SK-N-SH (cell line): ENCODE data around the gene PCMT1. TPM values are rescaled to one million over a fixed set of nuclear protein-coding genes. Genes with fewer than 3 reads are reported as not detected.

Experiments used
- CTCF ChIA-PET: fragments of 300-600, 350-600 bp; formaldehyde crosslinking; extraction: SDS; loops from one replicate; lab custom pipeline; 2021; lab: Yijun Ruan, JAX
- POLR2A ChIA-PET: fragments of 350-600 bp; sonication (Branson Sonifier 250); formaldehyde crosslinking; extraction: SDS; loops from one replicate; lab custom pipeline; 2020; ENCODE audit warnings: antibody characterized with exemption, inconsistent platforms; lab: Yijun Ruan, JAX
- DNase-seq: peaks from one replicate; pipeline ENCODE4 v3.0.0; 2012
- H2AFZ ChIP-seq: fragments of 200-600 bp; sonication (generic); 2 replicates; pipeline ENCODE4 v1.8.1; 2016; ENCODE audit warnings: antibody characterized with exemption, mild to moderate bottlenecking, low read depth
- H3F3A ChIP-seq: fragments of 200-600 bp; sonication (generic); replicated peaks from 2 replicates; pipeline ENCODE3; 2016; ENCODE audit warnings: antibody characterized with exemption, mild to moderate bottlenecking; ENCODE audit not compliant: insufficient read depth
- H3K27ac ChIP-seq, 2 experiments: fragments of 200-500 bp in 1 of 2; fragments of 200-600 bp in 1 of 2; sonication (Bioruptor generic) in 1 of 2; sonication (generic), shearing (Covaris generic) in 1 of 2; 2 replicates each; pipeline versions ENCODE4 v1.5.1 to v1.6.1; 2014 to 2016; ENCODE audit warnings: low read depth in 2 of 2, inconsistent platforms in 1 of 2, low read length in 1 of 2, mild to moderate bottlenecking in 1 of 2, mixed read lengths in 1 of 2
- H3K27me3 ChIP-seq: fragments of 200-600 bp; sonication (generic), shearing (Covaris generic); 2 replicates; pipeline ENCODE4 v1.6.1; 2016; ENCODE audit warnings: mixed run types; ENCODE audit not compliant: insufficient read depth
- H3K36me3 ChIP-seq, 2 experiments: fragments of 200-500 bp in 1 of 2; fragments of 200-600 bp in 1 of 2; sonication (Bioruptor generic) in 1 of 2; sonication (generic) in 1 of 2; replicated peaks in 1 of 2; 2 replicates each; pipeline versions ENCODE3 to v1.5.1; 2014 to 2016; ENCODE audit warnings: low read length in 1 of 2, mild to moderate bottlenecking in 1 of 2; ENCODE audit not compliant: insufficient read depth in 2 of 2, control insufficient read depth in 1 of 2
- H3K4me1 ChIP-seq, 2 experiments: fragments of 200-500 bp in 1 of 2; fragments of 200-600 bp in 1 of 2; sonication (Bioruptor generic) in 1 of 2; sonication (generic), shearing (Covaris generic) in 1 of 2; 2 replicates each; pipeline versions ENCODE4 v1.5.1 to v1.6.1; 2014 to 2016; ENCODE audit warnings: low read depth in 1 of 2, low read length in 1 of 2, mixed run types in 1 of 2; ENCODE audit not compliant: insufficient read depth in 2 of 2, control insufficient read depth in 1 of 2
- H3K4me2 ChIP-seq: fragments of 200-600 bp; sonication (generic), shearing (Covaris generic); 2 replicates; pipeline ENCODE4 v1.6.1; 2017; ENCODE audit warnings: mixed run types
- H3K4me3 ChIP-seq, 2 experiments: fragments of 200-500 bp in 1 of 2; fragments of 200-600 bp in 1 of 2; sonication (Bioruptor generic) in 1 of 2; sonication (generic), shearing (Covaris generic) in 1 of 2; 2 replicates each; pipeline versions ENCODE4 v1.5.1 to v1.8.1; 2014 to 2016; ENCODE audit warnings: low read depth in 2 of 2, inconsistent platforms in 1 of 2, low read length in 1 of 2, mild to moderate bottlenecking in 1 of 2, mixed read lengths in 1 of 2, moderate library complexity in 1 of 2
- H3K79me2 ChIP-seq: fragments of 200-600 bp; sonication (generic); 2 replicates; pipeline ENCODE4 v1.8.1; 2017; ENCODE audit warnings: mild to moderate bottlenecking; ENCODE audit not compliant: insufficient read depth
- H3K9ac ChIP-seq: fragments of 200-600 bp; sonication (generic); 2 replicates; pipeline ENCODE4 v1.6.1; 2017; ENCODE audit warnings: mixed run types
- H3K9me2 ChIP-seq: fragments of 200-600 bp; sonication (generic); 2 replicates; pipeline ENCODE4 v1.6.1; 2017; ENCODE audit warnings: mixed run types
- H3K9me3 ChIP-seq: fragments of 200-600 bp; sonication (generic); 2 replicates; pipeline ENCODE4 v1.6.1; 2017; ENCODE audit warnings: mixed run types, mild to moderate bottlenecking, moderate library complexity
- H4K20me1 ChIP-seq: fragments of 200-600 bp; sonication (generic); 2 replicates; pipeline ENCODE4 v1.6.1; 2017; ENCODE audit warnings: mild to moderate bottlenecking, mixed run types; ENCODE audit not compliant: insufficient read depth
- CHD2 ChIP-seq: fragments of 150-350 bp; IDR thresholded peaks from 2 replicates; pipeline ENCODE4 v1.6.1; 2018; ENCODE audit warnings: low read length; ENCODE audit not compliant: partially characterized antibody
- CTCF ChIP-seq: fragments of 200-600 bp; sonication (generic); IDR thresholded peaks from 2 replicates; pipeline ENCODE4 v1.6.1; 2017; ENCODE audit warnings: antibody characterized with exemption, mild to moderate bottlenecking, moderate library complexity
- ELF1 ChIP-seq: IDR thresholded peaks from 2 replicates; pipeline ENCODE4 v1.4.0; 2012
- EP300 ChIP-seq, 2 experiments: IDR thresholded peaks; 2 replicates each; pipeline versions ENCODE4 v1.4.0 to v1.6.1; 2012; ENCODE audit warnings: borderline replicate concordance in 1 of 2, low read depth in 1 of 2, low read length in 1 of 2
- EZH2phosphoT487 ChIP-seq: fragments of 200-600 bp; sonication (generic); IDR thresholded peaks from 2 replicates; pipeline ENCODE4 v1.6.1; 2017; ENCODE audit warnings: low read depth, mixed run types, mild to moderate bottlenecking, antibody characterized with exemption, moderate library complexity, borderline replicate concordance
- FOXM1 ChIP-seq: IDR thresholded peaks from 2 replicates; pipeline ENCODE4 v1.4.0; 2012; ENCODE audit warnings: low read depth, mild to moderate bottlenecking
- GABPA ChIP-seq: IDR thresholded peaks from 2 replicates; pipeline ENCODE4 v1.4.0; 2012; ENCODE audit warnings: low read depth, mild to moderate bottlenecking
- MAX ChIP-seq: IDR thresholded peaks from 2 replicates; pipeline ENCODE4 v1.4.0; 2012; ENCODE audit warnings: low read depth
- MEF2A ChIP-seq: IDR thresholded peaks from 2 replicates; pipeline ENCODE4 v1.4.0; 2012; ENCODE audit warnings: low read depth, borderline replicate concordance
- NFIC ChIP-seq: IDR thresholded peaks from 2 replicates; pipeline ENCODE4 v1.4.0; 2012; ENCODE audit warnings: borderline replicate concordance
- PBX3 ChIP-seq: IDR thresholded peaks from 2 replicates; pipeline ENCODE4; 2012
- RCOR1 ChIP-seq: fragments of 150-350 bp; IDR thresholded peaks from 2 replicates; pipeline ENCODE4 v1.6.1; 2017; ENCODE audit warnings: antibody characterized with exemption, low read length
- RFX5 ChIP-seq: IDR thresholded peaks from 2 replicates; pipeline ENCODE4 v1.6.1; 2012; ENCODE audit warnings: mild to moderate bottlenecking, improper control_type of control experiment, low read length
- RXRA ChIP-seq: IDR thresholded peaks from 2 replicates; pipeline ENCODE4 v1.4.0; 2012; ENCODE audit warnings: low read depth, mild to moderate bottlenecking, borderline replicate concordance
- SMC3 ChIP-seq: IDR thresholded peaks from 2 replicates; pipeline ENCODE4 v1.6.1; 2012; ENCODE audit warnings: low read depth, low read length, improper control_type of control experiment
- TAF1 ChIP-seq: IDR thresholded peaks from 2 replicates; pipeline ENCODE4 v1.6.1; 2012; ENCODE audit warnings: low read depth, mild to moderate bottlenecking, low read length, moderate library complexity, borderline replicate concordance
- TCF12 ChIP-seq: IDR thresholded peaks from 2 replicates; pipeline ENCODE4 v1.4.0; 2012
- YY1 ChIP-seq: IDR thresholded peaks from 2 replicates; pipeline ENCODE4 v1.4.0; 2012; ENCODE audit warnings: low read depth, mild to moderate bottlenecking
- ZBTB33 ChIP-seq: IDR thresholded peaks from 2 replicates; pipeline ENCODE4 v1.4.0; 2012; ENCODE audit warnings: low read depth, borderline replicate concordance
- WGBS: methylation state at CpG from one replicate; pipeline ENCODE4 v1.1.6; 2017; ENCODE audit warnings: low lambda C conversion rate; 5-methylcytosine and 5-hydroxymethylcytosine counted together
- polyA plus RNA-seq, 3 experiments: library from polyadenylated mRNA; depleted of rRNA; stranded (reverse); fragments of >200 nt; gene quantifications; 2 replicates each; pipeline ENCODE4 v1.2.3, GENCODE V29; 2012
- TF ChIP-seq, protein P1 (sequence below): fragments of 150-350 bp; IDR thresholded peaks from 2 replicates; pipeline ENCODE4 v1.6.1; 2017; ENCODE audit warnings: antibody characterized with exemption, low read length, low read depth, borderline replicate concordance

PCMT1 gene
- polyA plus RNA-seq, 1 of the 3 experiments (the other 2 are of a cell fraction): 190 TPM

DNA sequence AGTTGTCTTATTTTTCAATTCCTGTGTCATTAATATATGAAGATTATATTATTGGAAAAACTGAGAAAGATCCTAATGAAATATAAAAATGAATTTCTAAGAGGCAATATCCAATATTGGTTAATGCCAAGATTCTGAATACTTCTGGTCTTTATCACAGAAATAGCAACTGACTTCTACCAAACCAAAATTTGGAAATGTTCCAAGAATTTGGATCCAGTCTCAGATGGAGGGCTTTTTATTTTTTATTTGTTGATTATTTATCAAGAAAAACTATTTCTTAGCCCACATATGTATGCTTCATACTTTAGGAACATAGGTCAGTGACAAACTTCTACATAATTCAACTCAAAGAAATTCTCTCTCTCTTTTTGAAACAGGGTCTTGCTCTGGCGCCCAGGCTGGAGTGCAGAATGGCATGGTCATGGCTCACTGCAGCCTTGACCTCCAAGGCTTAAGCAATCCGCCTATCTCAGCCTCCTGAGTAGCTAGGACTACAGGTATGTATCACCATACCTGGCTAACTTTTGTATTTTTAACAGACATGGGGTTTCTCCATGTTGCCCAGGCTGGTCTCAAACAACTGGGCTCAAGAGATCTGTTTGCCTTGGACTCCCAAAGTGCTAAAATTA is 16.3 kb upstream of the PCMT1 start:
- H3K4me2 ChIP-seq: no peak overlapping the region
- H3K79me2 ChIP-seq: no peaks in the 10 kb centered on the region
- no peaks in the 10 kb centered on the region for H3K27me3 ChIP-seq
- no peak overlapping the region for H3K9ac ChIP-seq
- WGBS: 100% methylated on average over 2 of the region's 2 CpGs
- DNase-seq: no peak
- no peaks in the 10 kb centered on the region for H4K20me1 ChIP-seq
- H3K36me3 ChIP-seq: peaks cover 21 to 41% of the 10 kb centered on the region in 2 experiments
- ChIA-PET CTCF (interaction anchor here (1.0 to 5.5 kb wide), 2 partner anchors 9 to 13 kb away, joined by 3 to 16 read pairs; partner anchors contain the start of gene NUP43), POLR2A (no interaction called here)
- no peaks in the 10 kb centered on the region for H3K4me1 ChIP-seq
- no peak overlapping the region for H3K27ac ChIP-seq
- H2AFZ ChIP-seq: no peak overlapping the region
- H3K9me3 ChIP-seq: no peaks in the 10 kb centered on the region
- H3K4me3 ChIP-seq: no peak overlapping the region
- TF ChIP-seq GABPA (no peak), RFX5 (no peak), ZBTB33 (no peak), NFIC (no peak), YY1 (no peak), CHD2 (no peak), FOXM1 (no peak), TAF1 (no peak), PBX3 (no peak)
- TF ChIP-seq, protein P1, sequence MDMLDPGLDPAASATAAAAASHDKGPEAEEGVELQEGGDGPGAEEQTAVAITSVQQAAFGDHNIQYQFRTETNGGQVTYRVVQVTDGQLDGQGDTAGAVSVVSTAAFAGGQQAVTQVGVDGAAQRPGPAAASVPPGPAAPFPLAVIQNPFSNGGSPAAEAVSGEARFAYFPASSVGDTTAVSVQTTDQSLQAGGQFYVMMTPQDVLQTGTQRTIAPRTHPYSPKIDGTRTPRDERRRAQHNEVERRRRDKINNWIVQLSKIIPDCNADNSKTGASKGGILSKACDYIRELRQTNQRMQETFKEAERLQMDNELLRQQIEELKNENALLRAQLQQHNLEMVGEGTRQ: no peak
- TF ChIP-seq, all 33 proteins: peak for 0
- Histone ChIP-seq H3F3A (peaks cover under 1% of the 10 kb centered on the region), H3K9me2 (no peaks in the 10 kb centered on the region)

DNA sequence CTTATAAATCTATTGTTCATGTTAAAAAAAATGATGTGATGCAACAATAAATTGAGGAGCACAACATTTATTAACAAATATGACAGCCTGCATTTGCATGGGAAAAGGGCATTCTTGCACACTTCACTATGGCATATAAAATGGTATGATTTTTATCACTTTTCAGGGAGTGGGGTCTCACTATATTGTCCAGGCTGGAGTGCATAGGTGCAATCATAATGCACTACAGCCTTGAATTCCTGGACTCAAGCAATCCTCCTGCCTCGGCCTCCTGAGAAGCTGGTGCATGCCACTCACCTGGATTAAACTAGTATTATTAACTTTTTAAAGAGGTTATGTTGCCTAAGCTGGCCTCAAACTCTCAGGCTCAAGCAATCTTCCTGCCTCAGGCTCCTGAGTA is 14.6 kb upstream of the PCMT1 start:
- DNase-seq: no peak
- TF ChIP-seq EZH2phosphoT487: no peak
- TF ChIP-seq GABPA: no peak
- TF ChIP-seq NFIC: no peak
- no peak for TF ChIP-seq ELF1
- no peak for TF ChIP-seq TCF12
- TF ChIP-seq SMC3: no peak
- no peak for TF ChIP-seq MEF2A
- TF ChIP-seq YY1: no peak
- no peak for TF ChIP-seq EP300 (IDR thresholded peaks at IDR 0.05; ENCODE audit: borderline replicate concordance in 1 of 2, low read depth in 1 of 2, low read length in 1 of 2)
- no peak for TF ChIP-seq MAX
- no peak for TF ChIP-seq CTCF
- no peak for TF ChIP-seq RXRA
- no peak for TF ChIP-seq RCOR1
- TF ChIP-seq PBX3: no peak
- no peak for TF ChIP-seq RFX5
- no peak for TF ChIP-seq FOXM1
- Histone ChIP-seq H3K27me3 (no peaks in the 10 kb centered on the region), H3K36me3 (peaks cover 20 to 39% of the 10 kb centered on the region in 2 experiments), H3K79me2 (no peaks in the 10 kb centered on the region), H3K9ac (no peak overlapping the region), H3K27ac (no peak overlapping the region), H3K4me2 (no peak overlapping the region), H3K4me1 (no peaks in the 10 kb centered on the region), H3K4me3 (no peak overlapping the region), H2AFZ (no peak overlapping the region), H3F3A (no peaks in the 10 kb centered on the region), H3K9me3 (no peaks in the 10 kb centered on the region), H3K9me2 (no peaks in the 10 kb centered on the region), H4K20me1 (no peaks in the 10 kb centered on the region)
- CTCF ChIA-PET: interaction anchor here (5.5 kb wide), 1 partner anchor 11 kb away, joined by 16 read pairs; the partner anchor contains the start of gene NUP43
- WGBS: 100% methylated on average over 1 of the region's 1 CpG
- POLR2A ChIA-PET: no interaction called here
